ENCODE data around the gene ATN1. TPM values are rescaled to one million over a fixed set of nuclear protein-coding genes. Genes with fewer than 3 reads are reported as not detected.

The ATN1 gene
- total and polyA plus RNA-seq, 4 donors: 3.6 to 12.6 (median 7.9) TPM

GRCh38 chr12:6928703-6929407, 1.1 kb downstream of the ATN1 start:
- Histone ChIP-seq H3K9me3 (ENCODE audit: control insufficient read depth in 4 of 4, low read length in 3 of 4) (no peaks in the 10 kb centered on the region), H3K9ac (ENCODE audit: low read depth in 1 of 2, low read length in 2 of 2) (peak overlapping the region; percentile 35 to 55), H3K27me3 (ENCODE audit: control insufficient read depth in 4 of 4, insufficient read depth in 4 of 4, low read length in 3 of 4) (no peaks in the 10 kb centered on the region), H3K36me3 (ENCODE audit: control insufficient read depth in 4 of 4, insufficient read depth in 3 of 4, low read depth in 1 of 4, low read length in 3 of 4) (peaks cover 0 to 2% (median 0%) of the 10 kb centered on the region in 4 donors), H3K4me1 (ENCODE audit: control insufficient read depth in 4 of 4, insufficient read depth in 4 of 4, low read length in 3 of 4) (peaks cover 9 to 61% (median 47%) of the 10 kb centered on the region in 4 donors), H3K27ac (ENCODE audit: low read depth in 1 of 2, low read length in 2 of 2) (peak overlapping the region; percentile 62 to 66), H3K4me3 (ENCODE audit: low read depth in 1 of 3, low read length in 3 of 3) (peak overlapping the region; percentile 66 to 88 (median 78))
- DNase-seq (ENCODE audit: low spot score): no peak
- peak; percentile 19 for TF ChIP-seq NR2F2 (IDR thresholded peaks at IDR 0.05)
- no peak for TF ChIP-seq RAD21 (IDR thresholded peaks at IDR 0.05)
- 17% methylated on average over 19 of the region's 19 CpGs for WGBS

- WGBS: 62% methylated on average over 7 of the region's 7 CpGs
- H3K27ac ChIP-seq (ENCODE audit: low read depth in 1 of 2, low read length in 2 of 2): peak overlapping the region; percentile 26 to 66
- peaks cover 0 to 10% (median 2%) of the 10 kb centered on the region in 4 donors for H3K36me3 ChIP-seq (ENCODE audit: control insufficient read depth in 4 of 4, insufficient read depth in 3 of 4, low read depth in 1 of 4, low read length in 3 of 4)
- H3K9ac ChIP-seq (ENCODE audit: low read depth in 1 of 2, low read length in 2 of 2): no peak overlapping the region
- no peak for DNase-seq (ENCODE audit: low spot score)
- peaks cover 9 to 55% (median 39%) of the 10 kb centered on the region in 4 donors for H3K4me1 ChIP-seq (ENCODE audit: control insufficient read depth in 4 of 4, insufficient read depth in 4 of 4, low read length in 3 of 4)
- H3K4me3 ChIP-seq (ENCODE audit: low read depth in 1 of 3, low read length in 3 of 3): peak overlapping the region; percentile 66 to 88 (median 78)
- H3K9me3 ChIP-seq (ENCODE audit: control insufficient read depth in 4 of 4, low read length in 3 of 4): no peaks in the 10 kb centered on the region
- TF ChIP-seq FOXA2 (IDR thresholded peaks at IDR 0.05): no peak
- TF ChIP-seq ZBTB33 (IDR thresholded peaks at IDR 0.05): no peak
- TF ChIP-seq CTCF (IDR thresholded peaks at IDR 0.05; ENCODE audit: low read depth, low read length, missing input control): no peak
- no peak for TF ChIP-seq HNF4G (IDR thresholded peaks at IDR 0.05)
- TF ChIP-seq FOXA1 (IDR thresholded peaks at IDR 0.05): no peak
- TF ChIP-seq REST (IDR thresholded peaks at IDR 0.05): no peak
- no peak for TF ChIP-seq GABPA (IDR thresholded peaks at IDR 0.05 in 1 of 2, conservative IDR thresholded peaks at IDR 0.05 in 1 of 2)
- no peak for TF ChIP-seq TAF1 (conservative IDR thresholded peaks at IDR 0.05)
- TF ChIP-seq SP1 (IDR thresholded peaks at IDR 0.05): no peak
- no peak for TF ChIP-seq RXRA (IDR thresholded peaks at IDR 0.05)
- no peak for TF ChIP-seq NR2F2 (IDR thresholded peaks at IDR 0.05)
- no peak for TF ChIP-seq MAX (IDR thresholded peaks at IDR 0.05)
- no peak for TF ChIP-seq JUND (IDR thresholded peaks at IDR 0.05)
- no peak for TF ChIP-seq YY1 (IDR thresholded peaks at IDR 0.05)
- no peak for TF ChIP-seq EGR1 (IDR thresholded peaks at IDR 0.05; ENCODE audit: low read depth in 2 of 2)
- no peaks in the 10 kb centered on the region for H3K27me3 ChIP-seq (ENCODE audit: control insufficient read depth in 4 of 4, insufficient read depth in 4 of 4, low read length in 3 of 4)
Measured at GRCh38 chr12:6929466-6930452, 2.0 kb downstream of the ATN1 start.
